ENCODE data around the gene INCENP. TPM values are rescaled to one million over a fixed set of nuclear protein-coding genes. Genes with fewer than 3 reads are reported as not detected.
A peak's percentile ranks its signal among the peaks of the same experiment; 100 is the strongest.

INCENP gene
- total RNA-seq, 4 donors from 2014 or later: 7.7 to 28.8 (median 13.0) TPM

DNA sequence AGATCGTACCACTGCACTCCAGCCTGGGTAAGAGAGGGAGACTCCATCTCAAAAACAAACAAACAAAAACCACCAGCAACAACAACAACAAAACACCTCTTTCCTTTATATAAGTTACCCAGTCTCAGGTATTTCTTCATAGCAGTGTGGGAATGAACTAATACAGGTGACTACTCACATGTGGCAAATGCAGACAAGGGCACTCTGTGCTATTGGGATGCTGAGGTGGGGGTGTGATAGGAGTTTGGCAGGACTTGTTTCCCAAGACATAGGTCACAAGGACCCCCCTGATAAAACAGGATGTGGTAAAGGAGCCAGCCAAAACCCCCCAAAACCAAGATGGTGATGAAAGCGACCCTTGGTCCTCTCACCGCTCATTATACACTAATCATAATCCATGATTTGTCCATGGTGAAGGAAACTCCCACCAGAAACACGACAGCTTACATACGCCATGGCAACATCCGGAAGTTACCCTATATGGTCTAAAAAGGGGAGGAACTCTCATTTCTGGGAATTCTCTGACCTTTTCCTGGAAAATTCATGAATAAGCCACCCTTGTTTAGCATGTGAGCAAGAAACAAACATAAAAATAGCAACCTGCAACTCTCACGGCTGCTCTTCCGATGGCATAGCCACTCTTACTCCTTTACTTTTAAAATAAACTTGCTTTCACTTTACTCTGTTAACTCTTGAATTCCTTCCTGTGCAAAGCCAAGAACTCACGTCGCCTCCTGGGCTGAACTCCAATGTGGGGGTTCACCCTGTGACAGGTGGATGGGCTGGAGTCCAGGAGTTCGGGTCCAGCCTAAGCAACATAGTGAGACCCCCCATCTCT, 18.8 kb upstream of the INCENP start:
- peaks cover 0 to 38% (median 17%) of the 10 kb centered on the region in 4 donors for H3K4me1 ChIP-seq
- H3K36me3 ChIP-seq: no peaks in the 10 kb centered on the region
- peak overlapping the region in 3 of 4 donors; percentile 17 to 41 (median 39) for H3K4me3 ChIP-seq
- H3K27ac ChIP-seq: peak overlapping the region; percentile 71 to 88 (median 80)
- H3K27me3 ChIP-seq: no peaks in the 10 kb centered on the region
- TF ChIP-seq, protein P1, sequence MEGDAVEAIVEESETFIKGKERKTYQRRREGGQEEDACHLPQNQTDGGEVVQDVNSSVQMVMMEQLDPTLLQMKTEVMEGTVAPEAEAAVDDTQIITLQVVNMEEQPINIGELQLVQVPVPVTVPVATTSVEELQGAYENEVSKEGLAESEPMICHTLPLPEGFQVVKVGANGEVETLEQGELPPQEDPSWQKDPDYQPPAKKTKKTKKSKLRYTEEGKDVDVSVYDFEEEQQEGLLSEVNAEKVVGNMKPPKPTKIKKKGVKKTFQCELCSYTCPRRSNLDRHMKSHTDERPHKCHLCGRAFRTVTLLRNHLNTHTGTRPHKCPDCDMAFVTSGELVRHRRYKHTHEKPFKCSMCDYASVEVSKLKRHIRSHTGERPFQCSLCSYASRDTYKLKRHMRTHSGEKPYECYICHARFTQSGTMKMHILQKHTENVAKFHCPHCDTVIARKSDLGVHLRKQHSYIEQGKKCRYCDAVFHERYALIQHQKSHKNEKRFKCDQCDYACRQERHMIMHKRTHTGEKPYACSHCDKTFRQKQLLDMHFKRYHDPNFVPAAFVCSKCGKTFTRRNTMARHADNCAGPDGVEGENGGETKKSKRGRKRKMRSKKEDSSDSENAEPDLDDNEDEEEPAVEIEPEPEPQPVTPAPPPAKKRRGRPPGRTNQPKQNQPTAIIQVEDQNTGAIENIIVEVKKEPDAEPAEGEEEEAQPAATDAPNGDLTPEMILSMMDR (IDR thresholded peaks at IDR 0.05): no peak
- TF ChIP-seq POLR2A (IDR thresholded peaks at IDR 0.05) (no peak), EP300 (IDR thresholded peaks at IDR 0.05) (peak; percentile 87 to 96)
- WGBS, 2 donors: 14 to 17% methylated on average over 11 of the region's 11 CpGs
- DNase-seq (ENCODE audit: low spot score in 2 of 2): peak in 1 of 2 donors; percentile 29
- no peaks in the 10 kb centered on the region for H3K9me3 ChIP-seq

DNA sequence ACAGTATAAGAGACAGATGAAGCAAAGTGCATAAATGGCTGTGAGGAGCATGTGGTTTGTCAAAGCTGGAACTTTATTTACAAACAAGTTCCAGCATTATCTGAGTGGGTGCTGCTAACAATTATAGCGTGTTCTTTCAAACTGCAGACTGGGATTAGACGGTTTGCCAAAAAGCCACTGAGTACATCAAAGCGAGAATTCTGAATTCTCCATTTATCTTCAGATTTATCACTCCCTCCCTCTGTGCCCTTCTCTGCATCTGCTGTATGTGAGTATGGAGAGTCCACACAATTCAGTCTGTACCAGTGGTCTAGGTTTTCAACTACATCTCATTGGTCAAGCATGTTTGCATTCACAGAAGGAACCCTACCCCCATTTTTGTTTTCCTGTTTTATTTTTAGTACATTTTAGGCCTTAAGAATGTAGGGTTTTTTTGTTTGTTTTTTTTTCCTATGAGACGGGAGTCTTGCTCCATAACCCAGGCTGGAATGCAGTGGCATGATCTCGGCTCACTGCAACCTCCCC, 18.1 kb upstream of the INCENP start:
- no peaks in the 10 kb centered on the region for H3K27me3 ChIP-seq
- peaks cover 0 to 38% (median 17%) of the 10 kb centered on the region in 4 donors for H3K4me1 ChIP-seq
- H3K27ac ChIP-seq: peak overlapping the region; percentile 71 to 88 (median 80)
- no peak for DNase-seq (ENCODE audit: low spot score in 2 of 2)
- no peaks in the 10 kb centered on the region for H3K9me3 ChIP-seq
- 14% methylated on average over 5 of the region's 5 CpGs for WGBS, 2 donors
- no peaks in the 10 kb centered on the region for H3K36me3 ChIP-seq
- TF ChIP-seq, protein P1 (IDR thresholded peaks at IDR 0.05): no peak
- TF ChIP-seq EP300 (IDR thresholded peaks at IDR 0.05) (no peak), POLR2A (IDR thresholded peaks at IDR 0.05) (no peak)
- H3K4me3 ChIP-seq: peak overlapping the region in 3 of 4 donors; percentile 17 to 41 (median 39)

DNA sequence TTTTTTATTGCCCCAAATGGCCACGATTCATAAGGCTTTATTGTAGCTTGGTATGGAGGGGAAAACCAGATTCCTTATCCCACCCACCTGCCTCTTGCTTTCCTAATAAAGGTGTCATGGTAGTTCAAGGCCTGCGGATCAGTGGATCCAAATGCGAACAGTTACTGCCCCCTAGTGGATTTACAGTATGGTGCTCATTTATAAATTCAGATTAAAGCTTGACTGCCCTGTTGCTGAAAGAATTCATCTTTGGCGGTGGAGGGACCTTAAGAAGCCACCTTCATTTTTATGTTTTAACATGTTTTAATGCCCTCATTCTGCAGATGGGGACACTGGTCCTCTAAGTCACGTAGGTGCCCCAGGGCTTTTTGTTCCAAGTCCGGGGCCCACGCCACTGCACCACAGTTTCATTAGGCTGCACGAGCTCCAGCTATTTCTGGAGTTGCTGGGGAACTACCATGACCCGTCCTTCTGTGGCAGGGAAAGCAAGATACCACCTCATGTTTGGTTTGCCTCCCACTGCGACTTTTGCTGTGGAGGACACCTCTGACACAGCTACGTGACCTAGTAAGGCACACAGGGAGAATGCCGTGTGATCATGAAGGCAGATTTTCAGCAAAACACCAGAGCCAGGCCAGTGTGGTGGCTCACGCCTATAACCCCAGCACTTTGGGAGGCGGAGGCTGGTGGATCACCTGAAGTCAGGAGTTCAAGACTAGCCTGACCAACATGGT, 15.6 kb upstream of the INCENP start:
- Histone ChIP-seq H3K27ac (peak overlapping the region in 1 of 4 donors; percentile 84), H3K9me3 (no peaks in the 10 kb centered on the region), H3K27me3 (no peaks in the 10 kb centered on the region), H3K4me1 (peaks cover 0 to 45% (median 18%) of the 10 kb centered on the region in 4 donors), H3K4me3 (no peak overlapping the region), H3K36me3 (no peaks in the 10 kb centered on the region)
- TF ChIP-seq, protein P1 (IDR thresholded peaks at IDR 0.05): peak; percentile 76 to 89 (median 78)
- TF ChIP-seq EP300 (IDR thresholded peaks at IDR 0.05): peak in 1 of 2 donors; percentile 24
- no peak for TF ChIP-seq POLR2A (IDR thresholded peaks at IDR 0.05)
- 41 to 46% methylated on average over 14 of the region's 14 CpGs for WGBS, 2 donors
- peak in 1 of 2 donors; percentile 43 for DNase-seq (ENCODE audit: low spot score in 2 of 2)

DNA sequence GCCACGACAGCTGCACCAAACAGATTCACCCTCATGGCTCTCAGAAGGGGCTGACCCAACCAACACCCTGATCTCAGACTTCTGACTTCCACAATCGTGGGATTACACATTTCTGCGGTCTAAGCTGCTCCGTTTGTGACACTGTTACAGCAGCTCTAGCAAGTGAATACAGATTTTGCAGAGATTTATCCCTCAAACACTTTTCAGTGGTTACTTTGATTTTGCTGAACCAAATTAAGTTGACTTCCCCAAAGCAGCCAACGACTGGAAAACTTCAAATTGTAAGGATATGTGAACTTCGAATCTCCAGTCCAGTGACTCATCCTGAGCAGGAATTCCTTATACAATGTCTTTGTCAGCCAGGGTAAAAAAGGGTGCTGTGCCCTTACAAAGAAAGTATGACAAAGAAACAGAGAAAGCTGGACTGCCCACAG, 14.8 kb upstream of the INCENP start:
- Histone ChIP-seq H3K27me3 (no peaks in the 10 kb centered on the region), H3K36me3 (no peaks in the 10 kb centered on the region), H3K27ac (no peak overlapping the region), H3K4me1 (peaks cover 0 to 45% (median 18%) of the 10 kb centered on the region in 4 donors), H3K9me3 (no peaks in the 10 kb centered on the region), H3K4me3 (no peak overlapping the region)
- DNase-seq (ENCODE audit: low spot score in 2 of 2): no peak
- 56 to 58% methylated on average over 6 of the region's 6 CpGs for WGBS, 2 donors
- TF ChIP-seq EP300 (IDR thresholded peaks at IDR 0.05) (no peak), POLR2A (IDR thresholded peaks at IDR 0.05) (no peak)
- TF ChIP-seq, protein P1 (IDR thresholded peaks at IDR 0.05): no peak
